GM19025 (cell line): ENCODE measurements around the gene VPS13C.
A peak's percentile ranks its signal among the peaks of the same experiment; 100 is the strongest.

ENCODE experiments used
- ATAC-seq: cut with Tn5 transposase; IDR thresholded peaks from one replicate; pipeline ENCODE4 v1.9.1; 2021; ENCODE audit warnings: mild to moderate bottlenecking, low read depth, moderate library complexity; ENCODE audit not compliant: unreplicated experiment

The VPS13C gene, protein sequence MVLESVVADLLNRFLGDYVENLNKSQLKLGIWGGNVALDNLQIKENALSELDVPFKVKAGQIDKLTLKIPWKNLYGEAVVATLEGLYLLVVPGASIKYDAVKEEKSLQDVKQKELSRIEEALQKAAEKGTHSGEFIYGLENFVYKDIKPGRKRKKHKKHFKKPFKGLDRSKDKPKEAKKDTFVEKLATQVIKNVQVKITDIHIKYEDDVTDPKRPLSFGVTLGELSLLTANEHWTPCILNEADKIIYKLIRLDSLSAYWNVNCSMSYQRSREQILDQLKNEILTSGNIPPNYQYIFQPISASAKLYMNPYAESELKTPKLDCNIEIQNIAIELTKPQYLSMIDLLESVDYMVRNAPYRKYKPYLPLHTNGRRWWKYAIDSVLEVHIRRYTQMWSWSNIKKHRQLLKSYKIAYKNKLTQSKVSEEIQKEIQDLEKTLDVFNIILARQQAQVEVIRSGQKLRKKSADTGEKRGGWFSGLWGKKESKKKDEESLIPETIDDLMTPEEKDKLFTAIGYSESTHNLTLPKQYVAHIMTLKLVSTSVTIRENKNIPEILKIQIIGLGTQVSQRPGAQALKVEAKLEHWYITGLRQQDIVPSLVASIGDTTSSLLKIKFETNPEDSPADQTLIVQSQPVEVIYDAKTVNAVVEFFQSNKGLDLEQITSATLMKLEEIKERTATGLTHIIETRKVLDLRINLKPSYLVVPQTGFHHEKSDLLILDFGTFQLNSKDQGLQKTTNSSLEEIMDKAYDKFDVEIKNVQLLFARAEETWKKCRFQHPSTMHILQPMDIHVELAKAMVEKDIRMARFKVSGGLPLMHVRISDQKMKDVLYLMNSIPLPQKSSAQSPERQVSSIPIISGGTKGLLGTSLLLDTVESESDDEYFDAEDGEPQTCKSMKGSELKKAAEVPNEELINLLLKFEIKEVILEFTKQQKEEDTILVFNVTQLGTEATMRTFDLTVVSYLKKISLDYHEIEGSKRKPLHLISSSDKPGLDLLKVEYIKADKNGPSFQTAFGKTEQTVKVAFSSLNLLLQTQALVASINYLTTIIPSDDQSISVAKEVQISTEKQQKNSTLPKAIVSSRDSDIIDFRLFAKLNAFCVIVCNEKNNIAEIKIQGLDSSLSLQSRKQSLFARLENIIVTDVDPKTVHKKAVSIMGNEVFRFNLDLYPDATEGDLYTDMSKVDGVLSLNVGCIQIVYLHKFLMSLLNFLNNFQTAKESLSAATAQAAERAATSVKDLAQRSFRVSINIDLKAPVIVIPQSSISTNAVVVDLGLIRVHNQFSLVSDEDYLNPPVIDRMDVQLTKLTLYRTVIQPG (N-terminal part only)

DNA sequence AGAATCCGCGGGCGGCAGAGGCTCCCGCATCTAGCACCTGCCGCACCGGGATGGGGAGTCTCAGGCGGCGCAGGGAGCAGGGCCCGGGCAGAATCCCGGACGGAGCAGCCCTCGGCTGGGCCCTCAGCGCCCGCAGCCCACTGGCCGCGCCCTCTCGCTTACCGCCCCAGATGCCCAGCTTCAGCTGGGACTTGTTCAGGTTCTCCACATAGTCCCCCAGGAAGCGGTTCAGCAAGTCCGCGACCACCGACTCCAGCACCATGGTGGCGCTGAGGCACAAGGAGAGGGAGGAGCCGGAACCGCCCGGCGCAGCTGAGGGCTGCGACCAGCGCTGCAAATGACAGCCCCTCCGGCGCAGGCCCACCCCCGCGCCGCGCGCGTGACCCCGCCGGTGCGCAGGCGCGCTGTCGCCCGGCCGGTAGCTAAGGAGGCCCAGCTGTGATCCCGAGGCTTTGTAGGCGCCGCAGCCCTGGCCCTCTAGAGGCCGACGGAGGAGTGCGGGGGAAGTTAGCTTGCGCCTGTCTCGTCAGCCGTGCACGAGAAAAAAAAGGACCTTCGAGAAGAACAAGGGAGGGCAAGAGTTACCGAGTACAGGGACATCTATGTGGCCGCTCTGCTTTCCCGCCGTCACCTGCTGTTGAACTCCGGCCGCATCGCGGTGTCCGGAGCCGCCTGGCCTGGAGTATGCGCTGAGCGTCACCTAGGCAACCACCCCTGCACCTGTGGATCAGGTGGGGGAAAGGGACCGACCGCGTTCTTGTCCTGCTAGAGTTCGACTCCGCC is at the start of gene VPS13C:
Gene VPS13C, minus strand, starts transcription at position 335 of the 783 bp plus-strand sequence. Its CDS starts 73 bp downstream, at position 262.
- ATAC-seq, result peak; percentile 81

DNA sequence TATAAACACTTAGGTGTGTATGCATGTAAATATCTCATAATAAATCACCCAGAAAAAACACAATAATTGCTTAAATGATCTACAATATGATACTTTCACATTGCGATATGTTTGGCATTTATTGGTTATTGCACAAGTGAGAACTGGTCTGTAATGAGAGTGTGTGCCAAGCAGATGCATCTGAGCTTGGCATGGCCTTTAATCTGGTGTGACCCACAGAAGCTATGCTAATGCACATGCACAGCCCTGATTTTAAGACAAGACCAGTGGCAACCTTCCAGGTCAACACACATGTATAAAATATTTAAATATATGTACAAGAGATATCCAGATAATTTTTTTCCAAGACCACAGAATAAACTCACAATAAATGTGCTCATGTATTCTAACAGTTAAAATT is 49.2 kb upstream of the VPS13C start:
- no peak for ATAC-seq

DNA sequence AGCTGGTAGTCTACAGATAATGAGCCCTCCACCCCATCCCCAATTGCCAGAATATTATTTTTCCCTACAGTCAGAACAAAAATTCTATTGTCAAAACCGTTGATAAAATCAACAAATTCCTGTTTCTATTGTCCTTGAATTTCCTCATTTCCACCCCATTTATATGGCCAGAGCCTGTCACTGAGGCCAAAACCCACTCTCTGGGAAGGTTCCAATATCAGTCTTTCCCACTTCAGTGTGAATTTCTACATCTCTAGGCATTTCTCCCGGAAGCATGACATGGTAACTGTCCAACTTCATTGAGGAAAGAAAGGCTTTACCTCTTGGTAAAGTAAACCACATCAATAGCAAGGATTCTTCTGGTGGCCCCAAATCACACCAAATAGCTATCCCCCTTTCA is 48.2 kb upstream of the VPS13C start:
- no peak for ATAC-seq

DNA sequence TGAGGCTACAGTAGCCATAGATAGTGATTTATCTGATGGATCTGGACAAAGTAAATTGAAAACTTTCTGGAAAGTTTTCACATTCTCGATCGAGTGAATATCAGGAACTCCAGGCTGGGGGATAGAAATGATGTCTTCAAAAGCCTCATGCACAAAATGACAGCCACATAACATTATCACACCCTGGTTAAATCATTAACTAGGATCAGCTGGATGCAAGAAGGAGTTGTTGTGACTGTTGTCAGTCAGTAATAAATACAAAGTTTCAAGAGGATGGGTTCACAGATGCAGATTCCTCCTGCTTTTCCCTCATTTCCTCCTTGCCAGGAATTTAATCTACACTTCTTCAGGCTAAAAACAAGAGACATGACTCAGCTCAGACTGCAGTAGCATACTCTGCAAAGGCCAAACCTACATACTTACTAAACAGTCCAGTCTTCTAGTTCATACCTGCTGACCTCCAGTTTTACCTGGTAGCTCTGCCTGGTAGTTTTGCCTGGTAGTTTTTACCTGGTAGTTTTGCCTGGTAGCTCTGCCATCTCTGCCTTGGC is 47.4 kb upstream of the VPS13C start:
- ATAC-seq, result no peak

DNA sequence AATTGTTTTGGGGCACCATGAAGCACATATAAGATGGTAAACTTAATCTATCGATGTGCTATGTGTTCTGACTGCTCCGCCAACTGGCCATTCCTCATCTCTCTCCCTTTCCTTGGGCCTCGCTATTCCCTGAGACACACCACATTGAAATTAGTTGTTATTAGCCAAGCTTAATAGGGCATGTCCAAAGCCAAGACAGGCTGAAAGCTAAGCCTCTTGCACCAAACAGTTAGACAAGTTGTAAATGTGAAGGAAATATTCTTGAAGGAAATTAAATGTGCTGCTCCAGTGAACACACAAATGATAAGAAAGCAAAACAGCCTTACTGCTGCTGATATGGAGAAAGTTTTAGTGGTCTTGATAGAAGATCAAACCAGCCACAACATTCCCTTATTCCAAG is 45.8 kb upstream of the VPS13C start:
- ATAC-seq, result no peak

DNA sequence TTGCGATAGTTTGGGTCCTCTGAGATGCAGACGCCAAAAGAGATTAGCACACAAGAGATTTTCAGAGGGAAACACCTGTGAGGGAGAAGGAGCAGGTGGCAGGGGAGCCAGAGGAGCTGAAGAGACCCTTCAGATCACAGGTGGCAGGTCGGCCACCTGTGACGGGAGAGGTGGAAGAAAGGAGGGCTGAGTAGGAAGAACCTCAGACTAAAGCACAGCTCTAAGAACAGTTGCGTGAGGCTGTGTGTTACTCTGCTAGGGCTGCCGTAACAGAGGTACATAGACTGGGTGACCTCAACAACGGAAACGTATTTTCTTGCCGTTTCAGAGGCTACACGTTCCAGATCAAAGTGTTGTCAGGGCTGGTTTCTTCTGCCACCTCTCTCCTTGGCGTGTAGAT is 45.0 kb upstream of the VPS13C start:
- no peak for ATAC-seq

DNA sequence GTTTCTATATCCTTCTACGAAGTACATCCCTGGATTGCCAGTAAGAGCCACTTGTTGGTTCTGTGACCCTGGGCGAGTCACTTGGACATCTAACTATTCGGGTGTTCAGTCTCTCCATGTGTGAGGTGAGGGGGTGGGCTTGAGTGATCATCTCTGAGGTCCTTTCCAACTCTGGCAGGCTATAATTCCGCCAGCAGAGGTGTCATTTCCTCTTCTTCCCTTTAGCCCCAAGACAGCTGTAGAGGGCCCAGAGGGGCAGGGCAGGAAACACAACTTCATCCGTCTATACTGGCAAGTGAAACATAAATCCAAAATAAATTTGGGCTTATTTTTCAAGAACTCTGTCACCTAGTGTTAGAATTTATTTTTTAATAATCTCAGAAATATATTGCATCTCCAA is 44.6 kb upstream of the VPS13C start:
- no peak for ATAC-seq

DNA sequence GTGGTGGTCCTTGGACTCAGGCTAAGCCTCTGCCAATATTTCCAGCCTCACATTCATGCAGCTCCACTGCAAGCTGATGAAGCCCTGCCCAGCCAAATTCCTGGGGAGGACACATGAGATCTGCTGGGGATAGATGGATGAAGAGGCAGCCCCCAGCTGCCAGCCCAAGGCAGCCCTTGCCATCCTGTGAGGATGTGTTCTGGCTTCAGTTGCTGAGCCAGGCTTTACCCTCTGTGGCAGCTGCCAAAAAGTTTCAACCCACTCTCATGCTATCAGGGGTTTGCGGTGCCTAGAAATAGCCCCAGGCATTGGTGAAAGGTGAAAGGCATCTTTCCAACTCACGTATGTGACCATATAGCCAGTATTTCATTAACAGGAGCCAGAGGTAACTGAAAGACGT is 44.2 kb upstream of the VPS13C start:
- ATAC-seq, result no peak

DNA sequence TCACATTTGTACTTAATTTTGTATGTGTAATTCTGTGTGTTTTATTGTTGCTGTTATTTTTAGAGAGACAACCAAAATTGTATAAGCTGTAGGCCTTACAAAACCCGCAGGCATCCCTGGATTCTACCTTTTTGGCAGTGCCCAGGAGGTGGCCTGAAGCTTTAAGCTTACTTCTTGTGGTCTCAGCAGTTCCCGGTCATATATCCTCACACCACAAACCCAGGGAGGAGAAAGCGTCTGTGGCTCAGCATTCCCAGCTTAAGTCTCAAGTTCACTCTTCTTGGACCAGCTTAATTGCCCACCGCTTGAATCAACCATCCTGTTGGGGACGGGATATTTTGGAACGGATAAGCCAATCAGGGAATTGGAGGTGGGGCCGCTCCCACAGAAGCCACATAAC is 43.2 kb upstream of the VPS13C start:
- no peak for ATAC-seq

DNA sequence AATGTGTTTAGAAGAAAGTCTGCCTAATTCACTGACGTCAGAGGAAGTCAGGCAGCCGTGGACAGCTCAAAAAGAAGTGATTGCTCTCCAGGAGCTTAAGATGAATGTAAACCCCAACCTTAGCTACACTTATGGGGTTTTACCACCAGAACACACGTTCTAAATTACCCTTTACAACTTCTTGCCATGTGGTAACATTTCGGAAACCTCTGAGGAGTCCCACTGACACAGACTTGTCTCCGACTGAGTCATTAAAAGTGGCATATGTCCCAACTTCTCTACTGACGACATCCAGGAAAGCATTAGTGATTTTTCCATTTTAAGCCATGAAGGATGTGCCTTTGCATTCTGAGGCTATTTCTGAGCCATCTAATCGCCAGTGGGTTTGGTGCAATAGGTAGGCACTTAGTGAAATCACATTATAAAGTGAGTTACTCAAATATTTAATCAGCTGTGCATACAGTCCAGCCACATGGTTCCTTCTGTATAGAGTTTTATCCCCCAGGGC is 38.9 kb upstream of the VPS13C start:
- no peak for ATAC-seq

DNA sequence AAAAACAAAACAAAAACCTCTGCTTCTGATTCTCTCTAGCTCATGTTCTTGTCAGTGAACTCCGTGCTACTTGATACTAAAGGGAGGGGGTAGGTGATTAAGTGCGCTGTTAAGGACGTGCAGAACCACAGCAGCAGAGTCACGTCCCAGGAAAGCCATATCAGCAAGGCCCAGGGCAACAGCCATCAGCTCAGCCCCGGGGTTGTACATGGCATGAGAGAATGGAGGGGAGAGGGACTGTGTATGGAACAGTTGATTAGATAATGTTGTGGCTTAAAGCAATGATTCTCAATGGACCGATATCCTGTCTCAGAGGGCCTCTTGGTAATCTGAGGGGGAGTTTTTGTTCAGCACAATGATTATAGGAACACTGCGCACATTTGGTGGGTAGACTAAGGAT is 34.1 kb upstream of the VPS13C start:
- ATAC-seq, result no peak

DNA sequence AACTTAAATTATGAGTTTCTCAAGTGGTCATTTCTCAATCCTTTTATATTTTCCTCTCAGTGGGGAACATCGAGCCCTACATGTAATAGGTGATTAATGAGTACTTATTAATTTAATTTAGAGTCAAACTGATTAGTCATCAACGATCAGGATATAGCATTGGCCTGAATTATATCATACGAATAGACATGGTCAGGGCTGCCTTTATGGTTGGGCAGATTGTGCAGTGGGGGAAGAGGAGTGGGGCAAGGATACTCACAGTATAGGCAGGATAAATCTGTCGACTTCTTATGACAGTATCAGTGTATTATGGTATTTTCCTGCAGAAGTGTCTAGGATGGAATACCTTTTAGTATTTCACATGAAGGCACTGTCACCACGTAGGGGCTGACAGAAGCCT is 33.6 kb upstream of the VPS13C start:
- ATAC-seq, result no peak

DNA sequence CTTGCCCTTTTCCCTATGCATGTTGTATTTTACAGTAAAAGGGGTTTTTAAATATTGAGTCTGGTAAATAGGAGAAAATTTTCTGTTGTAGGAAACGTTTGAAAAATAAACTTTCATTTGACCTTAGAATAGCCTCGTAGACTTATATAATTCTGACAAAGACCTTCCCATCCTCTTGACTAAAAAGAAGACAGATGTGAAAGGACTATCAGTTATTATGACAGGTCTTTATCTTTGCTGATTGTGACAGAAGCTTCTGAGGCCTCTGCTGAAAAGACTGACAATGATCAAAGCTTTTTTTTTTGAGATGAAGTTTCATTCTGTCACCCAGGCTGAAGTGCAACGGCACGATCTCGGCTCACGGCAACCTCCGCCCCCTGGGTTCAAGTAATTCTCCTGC is 30.7 kb upstream of the VPS13C start:
- no peak for ATAC-seq

DNA sequence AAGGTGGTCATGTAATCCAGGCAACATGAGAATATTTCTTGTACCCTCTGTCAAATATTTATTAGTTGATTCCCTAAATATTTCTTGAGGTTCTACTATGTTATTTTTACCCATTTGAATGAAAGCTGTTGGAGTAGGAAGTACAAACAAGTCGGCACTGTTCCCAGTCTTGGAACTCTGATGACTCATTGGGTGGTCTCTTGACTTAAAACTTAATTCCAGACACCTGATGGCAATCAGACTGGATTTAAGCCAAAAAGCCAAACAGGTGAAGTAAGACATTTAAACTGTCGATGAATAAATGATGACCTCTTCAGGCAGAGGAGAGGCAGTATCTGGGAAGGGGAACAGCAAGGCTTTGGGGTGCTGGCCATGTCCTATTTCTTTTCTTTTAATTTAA is 29.4 kb upstream of the VPS13C start:
- ATAC-seq, result no peak

DNA sequence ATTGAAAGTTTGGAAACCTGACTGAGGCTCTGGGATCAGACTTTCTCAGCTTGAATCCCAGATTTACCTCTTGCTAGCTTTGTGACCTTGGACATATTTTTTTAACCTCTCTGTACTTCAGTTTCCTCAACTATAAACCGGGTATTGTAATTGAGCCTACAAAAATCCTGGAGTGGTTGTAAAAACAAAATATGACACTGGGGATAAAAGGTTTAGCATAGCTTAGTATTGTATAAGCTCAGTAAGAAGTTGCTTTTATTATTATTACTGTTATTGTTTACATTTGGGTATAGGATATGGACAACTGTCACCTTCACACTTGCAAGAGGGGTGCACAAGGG is 28.1 kb upstream of the VPS13C start:
- ATAC-seq, result no peak

DNA sequence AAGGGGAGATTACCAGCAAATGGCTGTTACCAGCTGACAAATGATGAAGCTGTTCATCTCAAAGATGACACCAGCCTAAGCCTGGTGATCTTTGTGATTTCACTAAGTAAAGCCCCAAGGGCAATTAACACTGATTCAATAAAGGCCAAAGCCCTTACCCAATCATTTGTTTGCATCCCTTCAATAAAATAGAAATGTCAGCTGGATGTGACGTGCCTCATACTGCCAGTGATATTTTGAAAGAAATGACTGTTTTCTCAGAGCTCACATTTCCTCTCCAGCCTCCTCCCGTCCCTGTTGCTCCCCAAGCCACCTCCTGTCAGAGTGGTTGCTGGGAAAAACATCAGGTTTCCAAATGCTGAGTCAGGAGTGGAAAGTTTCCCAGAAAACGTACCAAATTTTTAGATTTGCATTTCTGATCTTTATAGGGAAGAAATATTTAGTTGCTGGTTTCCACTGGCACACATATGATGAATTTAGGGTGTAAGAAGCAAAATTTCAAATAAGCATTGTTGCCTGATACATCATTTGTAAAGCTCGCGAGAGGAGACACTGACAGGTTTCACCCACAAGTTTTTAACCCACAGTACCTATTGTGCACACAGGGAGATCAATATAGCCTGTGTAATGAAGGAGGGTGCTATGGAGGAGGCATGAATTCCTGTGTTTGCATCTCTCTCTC is 27.6 kb upstream of the VPS13C start:
- ATAC-seq, result no peak

DNA sequence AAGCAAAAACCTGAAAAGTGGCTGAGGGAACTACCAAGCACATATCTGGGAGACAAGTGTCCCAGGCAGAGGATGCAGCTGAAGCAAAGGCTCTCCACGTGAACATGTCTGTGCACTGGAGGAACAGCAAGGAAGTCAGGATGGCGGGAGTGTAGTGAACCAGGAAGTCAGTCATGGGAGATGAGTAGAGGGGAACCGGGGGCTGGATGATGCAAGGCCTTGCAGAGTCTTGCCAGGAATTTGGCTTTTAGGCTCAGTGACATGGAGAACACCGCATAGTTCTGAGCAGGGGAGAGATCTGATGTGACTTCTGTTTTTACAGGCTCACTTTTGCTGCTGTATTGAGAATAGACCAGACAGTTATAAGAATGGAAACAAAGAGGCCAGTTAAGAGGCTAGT is 25.5 kb upstream of the VPS13C start:
- no peak for ATAC-seq

DNA sequence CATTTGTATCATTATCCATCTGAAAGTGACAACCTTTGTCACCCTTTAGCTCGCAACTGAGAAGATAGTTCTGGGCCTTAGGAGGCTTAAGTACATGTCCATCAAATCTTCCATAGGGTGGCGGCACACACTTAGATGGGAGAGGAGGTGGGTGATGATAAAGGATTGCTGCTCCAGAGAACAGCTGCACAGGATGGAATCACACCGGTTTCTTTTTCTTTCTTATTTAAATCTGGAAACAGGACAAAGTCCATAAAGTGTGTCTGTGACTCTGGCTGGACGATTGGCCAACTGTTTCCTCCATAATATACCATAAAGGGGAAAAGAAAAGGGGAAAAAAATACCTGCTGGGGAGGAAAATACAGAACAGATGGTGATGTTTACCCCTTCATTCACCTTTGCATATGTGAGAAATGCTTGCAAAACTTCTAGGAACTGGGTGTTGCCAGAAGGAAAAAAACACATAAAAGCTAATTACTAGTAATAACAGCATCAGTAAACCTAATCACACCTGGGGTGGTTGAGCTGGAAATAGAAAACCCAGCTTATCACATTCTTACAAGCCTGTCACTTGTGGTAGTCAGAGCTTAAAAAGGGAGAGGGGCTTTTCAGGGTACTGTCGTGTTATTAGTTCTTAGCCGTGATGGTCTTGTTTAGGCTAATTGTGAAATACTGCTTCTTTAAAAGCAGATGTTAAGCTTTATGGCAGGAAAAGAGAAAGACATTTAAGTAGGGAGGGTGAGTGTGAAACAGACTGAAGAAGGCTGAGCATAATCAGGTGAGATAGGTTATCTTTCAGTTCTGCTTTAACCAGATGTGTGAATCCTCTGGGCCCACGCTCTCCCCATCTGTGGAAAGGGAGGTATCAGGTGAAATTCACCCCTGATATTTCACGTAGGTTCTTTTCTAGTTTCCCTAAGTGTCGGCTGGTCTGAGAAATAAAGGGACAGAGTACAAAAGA is 23.2 kb upstream of the VPS13C start:
- no peak for ATAC-seq
